ENCODE data around the gene SLC5A10.
"Not testable (repeated sequence)": the region's sequence is repeated elsewhere in the genome, so short reads cannot be mapped to it uniquely, and the experiment has no call there.

SLC5A10 gene

DNA sequence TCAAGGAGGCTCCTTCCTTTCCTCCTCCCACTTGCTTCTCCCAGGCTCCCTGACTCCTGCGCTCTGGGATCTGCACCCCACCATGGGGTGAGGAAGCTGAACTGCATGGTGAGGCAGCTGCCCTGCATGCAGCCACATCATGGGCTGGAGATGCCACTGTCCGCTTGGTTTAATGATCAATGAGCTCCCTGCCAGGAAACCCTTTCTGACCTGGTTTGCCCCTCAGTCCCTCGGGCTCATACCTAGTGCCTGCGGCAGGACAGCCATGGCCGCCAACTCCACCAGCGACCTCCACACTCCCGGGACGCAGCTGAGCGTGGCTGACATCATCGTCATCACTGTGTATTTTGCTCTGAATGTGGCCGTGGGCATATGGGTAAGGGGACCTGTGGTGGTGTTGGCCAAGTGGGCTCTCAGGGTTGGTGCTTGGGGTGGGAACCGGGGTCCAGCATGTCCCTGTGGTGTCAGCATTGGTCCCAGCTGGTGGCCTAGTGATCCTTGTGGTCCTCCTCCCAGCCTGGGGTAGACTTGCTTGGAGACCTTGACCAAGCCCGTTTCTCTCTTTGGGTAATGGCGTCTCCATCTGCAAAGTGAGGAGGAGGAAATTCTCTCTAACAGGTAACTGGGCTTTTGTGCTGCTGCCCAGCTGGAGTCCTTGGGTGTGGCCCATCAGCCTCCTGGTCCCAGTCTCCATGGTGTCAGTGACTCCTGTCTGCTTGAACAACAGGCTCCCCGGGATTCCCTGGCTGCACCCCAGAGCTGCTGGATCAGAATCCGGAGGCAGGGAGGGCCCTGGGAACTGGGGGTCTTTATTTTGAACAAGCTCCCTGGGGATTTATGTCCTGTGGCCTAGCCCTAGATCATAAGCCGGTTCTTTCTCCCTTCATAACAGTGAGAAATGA lies at the start of gene SLC5A10:
Gene SLC5A10 (plus strand): TSS at position 225 of the 902 bp plus-strand sequence. CDS start 41 bp downstream, at position 266.
- no peak for DNase-seq (ENCODE audit: low spot score)

- DNase-seq (ENCODE audit: low spot score) = no peak
Measured at GRCh38 chr17:18904482-18904881, 47.5 kb upstream of the SLC5A10 start.

DNA sequence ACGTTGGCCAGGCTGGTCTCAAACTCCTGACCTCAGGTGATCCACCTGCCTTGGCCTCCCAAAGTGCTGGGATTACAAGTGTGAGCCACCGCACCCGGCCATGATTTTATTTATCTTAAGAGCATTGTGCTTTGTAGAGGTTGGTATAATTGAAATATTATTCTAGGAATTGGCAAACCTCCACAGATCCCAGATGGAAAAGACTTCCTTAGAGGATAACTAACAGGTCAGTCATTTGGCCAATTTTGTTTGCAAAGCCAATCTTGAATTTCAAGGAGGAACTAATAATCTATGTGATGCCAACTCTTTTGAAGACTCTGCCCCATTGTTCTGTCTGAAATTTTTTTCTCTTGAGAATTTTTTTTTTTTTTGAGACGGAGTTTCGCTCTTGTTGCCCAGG lies 46.7 kb upstream of the SLC5A10 start:
- DNase-seq (ENCODE audit: low spot score) = no peak

DNA sequence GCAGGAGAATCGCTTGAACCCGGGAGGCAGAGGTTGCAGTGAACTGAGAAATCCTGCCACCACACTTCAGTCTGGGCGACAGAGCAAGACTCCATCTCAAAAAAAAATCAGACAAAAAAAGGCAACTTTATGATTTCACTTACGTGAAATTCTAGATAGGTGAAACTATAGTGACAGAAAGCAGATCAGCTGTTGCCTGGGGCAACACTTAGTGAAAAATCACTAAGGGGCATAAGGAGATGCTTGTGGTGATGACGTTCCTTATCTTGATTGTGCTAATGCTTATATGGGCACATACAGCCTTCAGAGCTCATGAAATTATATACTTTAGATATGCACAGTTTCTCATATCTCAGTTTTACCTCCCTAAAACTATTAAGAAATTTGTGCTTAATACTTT lies 41.6 kb upstream of the SLC5A10 start:
- no peak for DNase-seq (ENCODE audit: low spot score)

DNA sequence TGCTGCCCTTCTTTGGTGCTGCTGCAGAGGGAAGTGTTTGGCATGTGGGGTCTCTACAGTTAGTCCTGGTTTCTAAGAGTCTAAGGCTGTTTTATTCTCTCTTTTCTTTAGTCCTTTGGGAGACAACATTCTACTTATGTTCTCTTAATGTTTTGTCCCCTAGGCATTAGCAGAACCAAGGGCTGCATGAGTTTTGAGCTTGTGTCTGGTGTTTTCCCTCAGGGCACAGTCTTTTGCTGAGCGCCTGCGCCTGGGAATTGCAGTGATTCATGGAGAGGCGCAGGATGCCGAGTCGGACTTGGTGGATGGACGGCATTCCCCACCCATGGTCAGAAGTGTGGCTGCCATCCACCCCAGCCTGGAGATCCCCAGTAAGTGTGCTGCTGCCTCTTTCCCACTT lies 41.1 kb upstream of the SLC5A10 start:
- DNase-seq (ENCODE audit: low spot score) = no peak

GRCh38 chr17:18916816-18917500 lies 35.0 kb upstream of the SLC5A10 start:
- DNase-seq (ENCODE audit: low spot score) = no peak

DNA sequence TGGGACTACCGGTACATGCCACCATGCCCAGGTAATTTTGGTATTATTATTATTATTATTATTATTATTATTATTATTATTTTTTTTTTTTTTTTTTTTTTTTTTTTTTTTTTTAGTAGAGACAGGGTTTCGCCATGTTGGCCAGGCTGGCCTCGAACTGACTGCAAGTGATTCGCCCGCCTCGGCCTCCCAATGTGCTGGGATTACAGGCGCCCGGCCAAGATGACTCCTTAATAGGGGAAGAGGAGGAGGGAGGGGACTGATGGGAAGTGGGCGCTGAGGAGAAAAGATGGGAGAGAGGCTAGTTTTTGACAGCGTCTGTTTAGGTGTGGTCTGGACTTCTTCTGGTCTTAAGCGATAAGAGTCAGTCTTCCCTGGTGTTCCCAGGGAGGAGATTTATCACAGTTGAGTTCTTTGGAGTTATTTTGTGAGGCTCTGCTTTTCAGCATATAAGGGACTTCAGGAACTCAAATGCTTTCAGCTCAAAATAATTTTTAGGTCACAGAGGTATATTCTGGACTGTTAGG lies 34.4 kb upstream of the SLC5A10 start:
- no peak for DNase-seq (ENCODE audit: low spot score)

DNA sequence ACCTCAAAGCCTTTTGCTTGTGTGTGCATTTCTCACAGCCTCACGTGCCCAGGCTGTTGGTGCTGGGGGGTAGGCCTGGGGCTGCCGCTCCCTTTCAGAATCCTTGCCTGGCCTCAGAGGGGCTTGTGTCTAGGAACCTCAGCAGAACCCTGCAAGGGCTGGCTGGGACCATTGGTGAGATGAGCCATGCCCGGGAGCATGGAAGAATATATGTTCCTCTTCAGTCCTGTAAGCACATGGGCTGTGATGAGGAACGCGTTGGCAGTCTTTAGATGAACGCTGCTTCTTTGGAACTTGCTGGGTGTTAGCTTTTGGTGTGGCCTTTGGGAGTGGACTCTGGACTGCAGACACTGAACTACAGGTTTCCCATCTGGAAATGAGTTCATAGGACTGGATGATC lies 32.0 kb upstream of the SLC5A10 start:
- no peak for DNase-seq (ENCODE audit: low spot score)

GRCh38 chr17:18920911-18921441 lies 31.0 kb upstream of the SLC5A10 start:
- DNase-seq (ENCODE audit: low spot score) = no peak

- no peak for DNase-seq (ENCODE audit: low spot score)
Measured at GRCh38 chr17:18921485-18921884, 30.5 kb upstream of the SLC5A10 start.

DNA sequence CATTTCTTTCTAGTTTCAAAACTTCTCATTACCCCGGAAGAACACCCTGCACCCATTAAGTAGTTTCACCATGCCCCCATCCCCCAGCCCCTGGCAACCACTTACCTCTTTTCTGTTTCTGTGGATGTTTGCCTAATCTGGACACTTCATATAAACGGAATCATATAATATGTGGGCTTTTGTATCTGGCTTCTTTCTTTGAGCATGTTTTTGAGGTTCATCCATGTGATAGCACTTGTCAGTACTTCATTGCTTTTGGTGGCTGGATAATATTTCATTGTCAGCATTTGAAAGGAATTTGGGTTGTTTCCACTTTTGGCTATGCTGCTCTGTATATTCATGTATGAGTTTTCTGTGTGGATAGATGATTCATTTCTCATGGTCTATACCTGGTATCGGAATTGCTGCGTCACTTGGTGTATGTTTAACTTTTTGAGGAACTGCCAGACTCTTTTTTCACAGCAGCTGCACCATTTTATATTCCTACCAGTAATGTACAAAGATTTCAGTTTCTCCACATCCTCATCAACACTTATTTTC lies 30.0 kb upstream of the SLC5A10 start:
- no peak for DNase-seq (ENCODE audit: low spot score)

- not testable (repeated sequence) for DNase-seq (ENCODE audit: low spot score)
Measured at GRCh38 chr17:18922596-18922995, 29.4 kb upstream of the SLC5A10 start.

- DNase-seq (ENCODE audit: low spot score) = no peak
Measured at GRCh38 chr17:18925187-18925586, 26.8 kb upstream of the SLC5A10 start.

GRCh38 chr17:18928628-18929125 lies 23.3 kb upstream of the SLC5A10 start:
- DNase-seq (ENCODE audit: low spot score) = no peak

DNA sequence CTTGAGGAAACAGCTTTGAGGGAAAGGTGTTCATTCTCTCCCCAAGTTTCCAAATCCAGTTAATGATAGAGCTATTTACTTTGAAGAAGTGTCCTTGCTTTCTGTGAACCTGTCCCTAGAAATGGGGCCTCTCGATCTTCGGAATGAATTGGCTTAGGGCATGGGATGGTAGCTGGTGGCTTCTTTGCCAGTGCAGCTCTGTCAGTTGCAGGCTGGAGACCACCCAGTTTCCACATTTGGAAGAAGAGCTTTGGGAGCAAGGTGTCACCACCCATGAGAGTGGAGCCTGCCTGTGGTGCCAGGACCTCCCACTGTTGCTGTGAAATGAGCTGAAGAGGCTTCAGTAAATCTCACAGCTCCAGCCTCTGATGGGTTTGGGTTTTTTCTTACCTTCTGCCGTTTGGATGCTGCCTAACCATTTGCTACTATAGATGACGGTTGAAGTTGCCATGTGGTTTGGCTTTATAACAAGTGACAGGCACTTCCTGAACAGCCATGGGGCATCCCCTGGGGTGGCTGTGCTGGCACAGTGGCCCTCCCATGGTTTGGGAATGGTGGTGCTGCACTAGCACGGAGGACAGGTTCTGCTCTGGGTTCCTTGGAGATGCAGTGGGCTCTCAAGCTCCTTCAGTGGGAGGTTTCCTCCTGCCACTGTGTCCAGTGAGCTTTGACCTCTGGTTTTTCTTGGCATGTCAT lies 19.5 kb upstream of the SLC5A10 start:
- no peak for DNase-seq (ENCODE audit: low spot score)

DNA sequence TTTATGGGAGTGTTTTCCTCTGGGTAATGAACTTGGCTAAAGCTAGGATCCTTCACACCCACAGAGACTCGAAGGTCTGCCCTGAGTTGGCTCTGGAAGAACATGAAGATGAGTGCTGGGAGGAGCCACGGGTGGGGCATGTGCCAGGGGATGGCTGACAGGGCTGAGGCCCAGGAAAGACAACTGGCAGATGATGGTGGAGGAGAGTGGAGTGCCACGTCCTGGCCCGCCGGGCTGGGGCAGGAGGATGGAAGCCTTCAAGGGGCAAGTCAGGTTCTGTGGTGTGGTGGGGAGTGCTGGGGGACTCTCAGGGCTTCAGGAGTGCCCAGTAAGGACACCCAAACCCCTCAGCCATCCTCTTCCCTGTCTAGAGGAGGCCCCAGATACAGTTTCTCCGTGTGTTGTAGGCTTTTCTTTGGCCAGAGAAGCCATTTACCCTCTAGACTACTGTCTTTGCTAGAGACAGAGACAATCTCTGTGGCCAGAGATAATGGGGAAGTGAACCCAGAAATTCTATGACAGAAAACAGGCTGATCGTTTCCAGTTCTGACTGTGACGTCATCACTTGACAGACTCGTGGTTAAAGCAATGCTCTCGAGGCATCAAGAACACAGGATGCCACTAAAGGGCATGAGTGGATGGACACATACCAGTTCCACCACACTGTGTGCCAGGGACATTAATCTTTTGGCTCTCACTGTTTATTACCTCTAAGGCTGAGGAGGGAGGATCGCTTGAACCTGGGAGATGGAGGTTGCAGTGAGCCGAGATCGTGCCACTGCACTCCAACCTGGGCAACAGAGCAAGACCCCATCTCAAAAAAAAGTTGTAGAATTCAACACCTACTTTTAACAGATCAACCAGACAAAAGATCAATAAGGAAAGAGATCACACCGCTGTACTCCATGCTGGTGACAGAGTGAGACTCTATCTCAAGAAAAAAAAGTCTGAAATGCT lies 18.6 kb upstream of the SLC5A10 start:
- no peak for DNase-seq (ENCODE audit: low spot score)

DNA sequence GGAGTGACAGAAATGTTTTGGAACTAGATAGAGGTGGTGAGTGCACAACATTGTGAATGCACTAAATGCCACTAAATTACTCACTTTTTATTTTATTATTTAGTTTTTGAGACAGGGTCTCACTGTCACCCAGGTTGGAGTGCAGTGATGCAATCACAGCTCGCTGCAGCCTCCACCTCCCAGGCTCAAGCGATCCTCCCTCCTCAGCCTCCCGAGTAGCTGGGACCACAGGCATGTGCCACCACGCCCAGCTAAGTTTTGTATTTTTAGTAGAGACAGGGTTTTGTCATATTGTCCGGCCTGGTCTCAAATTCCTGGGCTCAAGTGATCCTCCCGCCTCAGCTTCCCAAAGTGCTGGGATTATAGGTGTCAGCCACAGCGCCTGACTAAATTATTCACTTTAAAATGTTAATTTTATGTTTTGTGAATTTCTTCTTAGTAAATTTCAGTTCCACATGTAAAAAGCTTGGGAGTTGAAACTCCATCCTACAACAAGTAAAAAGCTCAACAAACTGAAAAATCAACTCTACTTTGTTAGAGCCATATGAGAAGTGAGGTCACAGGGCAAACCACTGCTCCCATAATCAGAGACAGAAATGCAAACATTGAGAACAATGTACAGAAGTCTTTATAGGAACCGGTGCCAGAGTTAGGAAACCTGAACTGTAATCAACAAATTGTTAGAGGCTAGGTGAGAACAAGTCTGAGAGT lies 13.8 kb upstream of the SLC5A10 start:
- DNase-seq (ENCODE audit: low spot score) = no peak

DNA sequence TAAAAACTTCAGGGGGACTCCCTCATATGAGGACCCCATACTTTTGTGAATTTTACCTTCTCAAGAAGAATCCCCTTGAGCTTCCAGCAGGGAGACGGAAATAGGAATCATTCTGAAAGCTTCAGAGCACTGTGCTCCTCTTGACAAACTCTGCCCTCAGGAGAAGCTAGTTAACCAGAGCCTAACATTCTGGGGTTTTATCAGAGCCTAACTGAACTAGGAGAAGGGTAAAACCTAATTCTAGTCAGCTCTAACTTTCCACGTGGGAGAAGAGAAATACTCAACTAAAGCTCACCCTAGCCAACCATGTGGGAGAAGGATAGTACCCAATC lies 13.3 kb upstream of the SLC5A10 start:
- DNase-seq (ENCODE audit: low spot score) = no peak

DNA sequence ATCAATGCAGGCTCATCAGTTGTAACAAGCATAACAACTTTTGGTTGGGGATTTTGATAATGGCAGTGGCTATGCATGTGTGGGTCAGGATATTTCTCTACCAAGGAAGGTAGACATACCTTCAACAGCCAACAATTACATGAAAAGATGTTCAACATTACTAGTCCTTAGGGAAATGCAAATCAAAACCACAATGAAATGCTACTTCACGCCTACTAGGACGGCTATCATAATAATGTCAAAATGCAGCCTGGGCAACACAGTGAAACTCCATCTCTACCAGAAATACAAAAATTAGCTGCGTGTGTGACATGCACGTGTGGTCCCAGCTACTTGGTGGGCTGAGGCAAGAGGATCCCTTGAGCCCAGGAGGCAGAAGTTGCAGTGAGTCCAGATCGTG lies 7.3 kb upstream of the SLC5A10 start:
- DNase-seq (ENCODE audit: low spot score) = no peak

- no peak for DNase-seq (ENCODE audit: low spot score)
Measured at GRCh38 chr17:18946536-18946935, 5.4 kb upstream of the SLC5A10 start.

Data from CD4-positive, alpha-beta T cell treated with Interleukin-15 for 4 hours (primary cell).